SK-N-SH (cell line): ENCODE measurements around the gene C11orf91. TPM values are rescaled to one million over a fixed set of nuclear protein-coding genes. Genes with fewer than 3 reads are reported as not detected.

ENCODE experiments used
- CTCF ChIA-PET: fragments of 300-600, 350-600 bp; formaldehyde crosslinking; extraction: SDS; loops from one replicate; lab custom pipeline; 2021; lab: Yijun Ruan, JAX
- POLR2A ChIA-PET: fragments of 350-600 bp; sonication (Branson Sonifier 250); formaldehyde crosslinking; extraction: SDS; loops from one replicate; lab custom pipeline; 2020; ENCODE audit warnings: antibody characterized with exemption, inconsistent platforms; lab: Yijun Ruan, JAX
- DNase-seq: peaks from one replicate; pipeline ENCODE4 v3.0.0; 2012
- H2AFZ ChIP-seq: fragments of 200-600 bp; sonication (generic); 2 replicates; pipeline ENCODE4 v1.8.1; 2016; ENCODE audit warnings: antibody characterized with exemption, mild to moderate bottlenecking, low read depth
- H3F3A ChIP-seq: fragments of 200-600 bp; sonication (generic); replicated peaks from 2 replicates; pipeline ENCODE3; 2016; ENCODE audit warnings: antibody characterized with exemption, mild to moderate bottlenecking; ENCODE audit not compliant: insufficient read depth
- H3K27ac ChIP-seq, 2 experiments: fragments of 200-500 bp in 1 of 2; fragments of 200-600 bp in 1 of 2; sonication (Bioruptor generic) in 1 of 2; sonication (generic), shearing (Covaris generic) in 1 of 2; 2 replicates each; pipeline versions ENCODE4 v1.5.1 to v1.6.1; 2014 to 2016; ENCODE audit warnings: low read depth in 2 of 2, inconsistent platforms in 1 of 2, low read length in 1 of 2, mild to moderate bottlenecking in 1 of 2, mixed read lengths in 1 of 2
- H3K27me3 ChIP-seq: fragments of 200-600 bp; sonication (generic), shearing (Covaris generic); 2 replicates; pipeline ENCODE4 v1.6.1; 2016; ENCODE audit warnings: mixed run types; ENCODE audit not compliant: insufficient read depth
- H3K36me3 ChIP-seq, 2 experiments: fragments of 200-500 bp in 1 of 2; fragments of 200-600 bp in 1 of 2; sonication (Bioruptor generic) in 1 of 2; sonication (generic) in 1 of 2; replicated peaks in 1 of 2; 2 replicates each; pipeline versions ENCODE3 to v1.5.1; 2014 to 2016; ENCODE audit warnings: low read length in 1 of 2, mild to moderate bottlenecking in 1 of 2; ENCODE audit not compliant: insufficient read depth in 2 of 2, control insufficient read depth in 1 of 2
- H3K4me1 ChIP-seq, 2 experiments: fragments of 200-500 bp in 1 of 2; fragments of 200-600 bp in 1 of 2; sonication (Bioruptor generic) in 1 of 2; sonication (generic), shearing (Covaris generic) in 1 of 2; 2 replicates each; pipeline versions ENCODE4 v1.5.1 to v1.6.1; 2014 to 2016; ENCODE audit warnings: low read depth in 1 of 2, low read length in 1 of 2, mixed run types in 1 of 2; ENCODE audit not compliant: insufficient read depth in 2 of 2, control insufficient read depth in 1 of 2
- H3K4me2 ChIP-seq: fragments of 200-600 bp; sonication (generic), shearing (Covaris generic); 2 replicates; pipeline ENCODE4 v1.6.1; 2017; ENCODE audit warnings: mixed run types
- H3K4me3 ChIP-seq, 2 experiments: fragments of 200-500 bp in 1 of 2; fragments of 200-600 bp in 1 of 2; sonication (Bioruptor generic) in 1 of 2; sonication (generic), shearing (Covaris generic) in 1 of 2; 2 replicates each; pipeline versions ENCODE4 v1.5.1 to v1.8.1; 2014 to 2016; ENCODE audit warnings: low read depth in 2 of 2, inconsistent platforms in 1 of 2, low read length in 1 of 2, mild to moderate bottlenecking in 1 of 2, mixed read lengths in 1 of 2, moderate library complexity in 1 of 2
- H3K79me2 ChIP-seq: fragments of 200-600 bp; sonication (generic); 2 replicates; pipeline ENCODE4 v1.8.1; 2017; ENCODE audit warnings: mild to moderate bottlenecking; ENCODE audit not compliant: insufficient read depth
- H3K9ac ChIP-seq: fragments of 200-600 bp; sonication (generic); 2 replicates; pipeline ENCODE4 v1.6.1; 2017; ENCODE audit warnings: mixed run types
- H3K9me2 ChIP-seq: fragments of 200-600 bp; sonication (generic); 2 replicates; pipeline ENCODE4 v1.6.1; 2017; ENCODE audit warnings: mixed run types
- H3K9me3 ChIP-seq: fragments of 200-600 bp; sonication (generic); 2 replicates; pipeline ENCODE4 v1.6.1; 2017; ENCODE audit warnings: mixed run types, mild to moderate bottlenecking, moderate library complexity
- H4K20me1 ChIP-seq: fragments of 200-600 bp; sonication (generic); 2 replicates; pipeline ENCODE4 v1.6.1; 2017; ENCODE audit warnings: mild to moderate bottlenecking, mixed run types; ENCODE audit not compliant: insufficient read depth
- ELF1 ChIP-seq: IDR thresholded peaks from 2 replicates; pipeline ENCODE4 v1.4.0; 2012
- GABPA ChIP-seq: IDR thresholded peaks from 2 replicates; pipeline ENCODE4 v1.4.0; 2012; ENCODE audit warnings: low read depth, mild to moderate bottlenecking
- GATA2 ChIP-seq: sonication (generic); formaldehyde crosslinking; IDR thresholded peaks from 2 replicates; pipeline ENCODE4 v1.5.0; 2020; ENCODE audit warnings: mild to moderate bottlenecking, missing genetic modification reagents
- JUND ChIP-seq: IDR thresholded peaks from 2 replicates; pipeline ENCODE4 v1.4.0; 2012
- NFIC ChIP-seq: IDR thresholded peaks from 2 replicates; pipeline ENCODE4 v1.4.0; 2012; ENCODE audit warnings: borderline replicate concordance
- NRF1 ChIP-seq: IDR thresholded peaks from 2 replicates; pipeline ENCODE4 v1.6.1; 2012; ENCODE audit warnings: low read depth, mild to moderate bottlenecking, low read length
- RFX5 ChIP-seq: IDR thresholded peaks from 2 replicates; pipeline ENCODE4 v1.6.1; 2012; ENCODE audit warnings: mild to moderate bottlenecking, improper control_type of control experiment, low read length
- SMC3 ChIP-seq: IDR thresholded peaks from 2 replicates; pipeline ENCODE4 v1.6.1; 2012; ENCODE audit warnings: low read depth, low read length, improper control_type of control experiment
- TAF1 ChIP-seq: IDR thresholded peaks from 2 replicates; pipeline ENCODE4 v1.6.1; 2012; ENCODE audit warnings: low read depth, mild to moderate bottlenecking, low read length, moderate library complexity, borderline replicate concordance
- TCF12 ChIP-seq: IDR thresholded peaks from 2 replicates; pipeline ENCODE4 v1.4.0; 2012
- YY1 ChIP-seq: IDR thresholded peaks from 2 replicates; pipeline ENCODE4 v1.4.0; 2012; ENCODE audit warnings: low read depth, mild to moderate bottlenecking
- WGBS: methylation state at CpG from one replicate; pipeline ENCODE4 v1.1.6; 2017; ENCODE audit warnings: low lambda C conversion rate; 5-methylcytosine and 5-hydroxymethylcytosine counted together
- polyA plus RNA-seq, 3 experiments: library from polyadenylated mRNA; depleted of rRNA; stranded (reverse); fragments of >200 nt; gene quantifications; 2 replicates each; pipeline ENCODE4 v1.2.3, GENCODE V29; 2012
- TF ChIP-seq, protein P1 (sequence below): fragments of 200-600 bp; sonication (generic); IDR thresholded peaks from 2 replicates; pipeline ENCODE4 v1.6.1; 2017; ENCODE audit warnings: antibody characterized with exemption, mild to moderate bottlenecking, moderate library complexity
- TF ChIP-seq, protein P2 (sequence below): IDR thresholded peaks from 2 replicates; pipeline ENCODE4 v1.4.0; 2012; ENCODE audit warnings: low read depth, borderline replicate concordance
- TF ChIP-seq, protein P3 (sequence below): IDR thresholded peaks from 2 replicates; pipeline ENCODE4 v1.4.0; 2012; ENCODE audit warnings: low read depth, borderline replicate concordance

Gene C11orf91
- polyA plus RNA-seq, 1 of the 3 experiments (the other 2 are of a cell fraction), result 0.15 TPM

DNA sequence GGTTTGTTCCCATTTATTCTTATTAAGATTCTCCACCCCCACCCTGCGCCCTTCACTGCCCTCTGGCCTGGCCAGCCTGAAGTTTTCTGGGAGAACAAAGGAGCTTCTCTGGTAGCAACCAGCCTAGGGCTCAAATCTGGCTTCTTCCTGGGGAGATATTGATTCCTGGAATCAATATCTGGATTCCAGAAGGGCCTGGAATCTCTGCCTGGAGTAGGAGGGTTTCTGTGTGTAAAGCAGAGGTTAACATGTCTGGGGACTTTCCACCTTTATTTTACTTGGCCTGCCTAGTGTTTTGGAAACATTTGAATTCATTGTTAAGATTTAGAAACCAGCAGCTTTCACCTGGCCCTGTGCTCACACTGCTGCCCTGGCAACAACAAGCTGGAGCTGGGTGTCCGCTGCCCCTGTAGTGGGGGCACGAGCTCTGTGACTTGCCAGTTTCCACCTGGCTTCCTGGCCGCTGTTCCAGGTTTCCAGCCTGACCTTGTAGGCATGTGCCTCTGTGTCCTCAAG is 5.5 kb downstream of the C11orf91 start:
- Histone ChIP-seq H3K79me2 (no peaks in the 10 kb centered on the region), H2AFZ (no peak overlapping the region)
- WGBS, result 95% methylated on average over 4 of the region's 4 CpGs
- TF ChIP-seq RFX5 (no peak), NFIC (no peak), YY1 (no peak), ELF1 (no peak), SMC3 (no peak), GATA2 (CRISPR knock-in tag) (no peak), GABPA (no peak), JUND (no peak), NRF1 (no peak), TCF12 (no peak), TAF1 (no peak)
- TF ChIP-seq, protein P1, sequence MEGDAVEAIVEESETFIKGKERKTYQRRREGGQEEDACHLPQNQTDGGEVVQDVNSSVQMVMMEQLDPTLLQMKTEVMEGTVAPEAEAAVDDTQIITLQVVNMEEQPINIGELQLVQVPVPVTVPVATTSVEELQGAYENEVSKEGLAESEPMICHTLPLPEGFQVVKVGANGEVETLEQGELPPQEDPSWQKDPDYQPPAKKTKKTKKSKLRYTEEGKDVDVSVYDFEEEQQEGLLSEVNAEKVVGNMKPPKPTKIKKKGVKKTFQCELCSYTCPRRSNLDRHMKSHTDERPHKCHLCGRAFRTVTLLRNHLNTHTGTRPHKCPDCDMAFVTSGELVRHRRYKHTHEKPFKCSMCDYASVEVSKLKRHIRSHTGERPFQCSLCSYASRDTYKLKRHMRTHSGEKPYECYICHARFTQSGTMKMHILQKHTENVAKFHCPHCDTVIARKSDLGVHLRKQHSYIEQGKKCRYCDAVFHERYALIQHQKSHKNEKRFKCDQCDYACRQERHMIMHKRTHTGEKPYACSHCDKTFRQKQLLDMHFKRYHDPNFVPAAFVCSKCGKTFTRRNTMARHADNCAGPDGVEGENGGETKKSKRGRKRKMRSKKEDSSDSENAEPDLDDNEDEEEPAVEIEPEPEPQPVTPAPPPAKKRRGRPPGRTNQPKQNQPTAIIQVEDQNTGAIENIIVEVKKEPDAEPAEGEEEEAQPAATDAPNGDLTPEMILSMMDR, result no peak
- TF ChIP-seq, protein P2, sequence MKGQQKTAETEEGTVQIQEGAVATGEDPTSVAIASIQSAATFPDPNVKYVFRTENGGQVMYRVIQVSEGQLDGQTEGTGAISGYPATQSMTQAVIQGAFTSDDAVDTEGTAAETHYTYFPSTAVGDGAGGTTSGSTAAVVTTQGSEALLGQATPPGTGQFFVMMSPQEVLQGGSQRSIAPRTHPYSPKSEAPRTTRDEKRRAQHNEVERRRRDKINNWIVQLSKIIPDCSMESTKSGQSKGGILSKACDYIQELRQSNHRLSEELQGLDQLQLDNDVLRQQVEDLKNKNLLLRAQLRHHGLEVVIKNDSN, result no peak
- TF ChIP-seq, protein P3, sequence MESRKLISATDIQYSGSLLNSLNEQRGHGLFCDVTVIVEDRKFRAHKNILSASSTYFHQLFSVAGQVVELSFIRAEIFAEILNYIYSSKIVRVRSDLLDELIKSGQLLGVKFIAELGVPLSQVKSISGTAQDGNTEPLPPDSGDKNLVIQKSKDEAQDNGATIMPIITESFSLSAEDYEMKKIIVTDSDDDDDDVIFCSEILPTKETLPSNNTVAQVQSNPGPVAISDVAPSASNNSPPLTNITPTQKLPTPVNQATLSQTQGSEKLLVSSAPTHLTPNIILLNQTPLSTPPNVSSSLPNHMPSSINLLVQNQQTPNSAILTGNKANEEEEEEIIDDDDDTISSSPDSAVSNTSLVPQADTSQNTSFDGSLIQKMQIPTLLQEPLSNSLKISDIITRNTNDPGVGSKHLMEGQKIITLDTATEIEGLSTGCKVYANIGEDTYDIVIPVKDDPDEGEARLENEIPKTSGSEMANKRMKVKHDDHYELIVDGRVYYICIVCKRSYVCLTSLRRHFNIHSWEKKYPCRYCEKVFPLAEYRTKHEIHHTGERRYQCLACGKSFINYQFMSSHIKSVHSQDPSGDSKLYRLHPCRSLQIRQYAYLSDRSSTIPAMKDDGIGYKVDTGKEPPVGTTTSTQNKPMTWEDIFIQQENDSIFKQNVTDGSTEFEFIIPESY, result no peak
- TF ChIP-seq, all 33 proteins: peak for 0
- H3K4me1 ChIP-seq, result peaks cover 31 to 59% of the 10 kb centered on the region in 2 experiments
- H3K27me3 ChIP-seq, result no peaks in the 10 kb centered on the region
- ChIA-PET CTCF (interaction anchor here (0.9 to 14.6 kb wide), 4 partner anchors 47 to 332 kb away, joined by 3 to 185 read pairs (median 10); no protein-coding TSS in a partner anchor), POLR2A (no interaction called here)
- DNase-seq, result no peak
- no peak overlapping the region for H3K9ac ChIP-seq
- H3K36me3 ChIP-seq, result no peaks in the 10 kb centered on the region
- peaks cover 40% of the 10 kb centered on the region for H3F3A ChIP-seq
- H3K4me2 ChIP-seq, result no peak overlapping the region
- H3K27ac ChIP-seq, result peak overlapping the region; percentile 31 to 60; a peak in 3 of 4 replicates
- H3K9me3 ChIP-seq, result no peaks in the 10 kb centered on the region
- H3K9me2 ChIP-seq, result no peaks in the 10 kb centered on the region
- H3K4me3 ChIP-seq, result no peak overlapping the region
- no peaks in the 10 kb centered on the region for H4K20me1 ChIP-seq
